ENCODE measurements around the gene PIGU.

The PIGU gene

DNA sequence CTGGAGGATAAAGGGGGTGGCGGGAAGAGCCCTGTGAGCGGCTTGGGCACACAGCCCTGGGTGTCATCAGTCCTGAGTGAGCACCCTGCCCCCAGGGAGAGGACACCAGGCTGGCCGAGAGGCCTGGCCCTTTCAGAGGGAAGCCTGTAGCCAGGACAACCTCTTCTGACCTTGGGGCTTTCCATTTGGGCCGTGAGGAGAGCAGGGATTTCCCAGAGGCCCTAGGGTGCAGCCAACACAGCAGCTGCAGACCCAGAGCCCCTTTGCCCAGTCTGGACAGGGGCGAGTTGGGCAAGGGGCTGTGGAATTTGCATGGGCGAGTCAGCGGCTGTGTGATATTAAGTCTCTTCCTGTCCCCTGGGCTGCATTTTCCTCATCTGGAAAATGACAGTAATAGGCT, 112.1 kb downstream of the PIGU start:
- no peak overlapping the region for H3K27ac ChIP-seq
- no peak for TF ChIP-seq ZFX (IDR thresholded peaks at IDR 0.05; ENCODE audit: borderline replicate concordance)
- TF ChIP-seq, protein P1, sequence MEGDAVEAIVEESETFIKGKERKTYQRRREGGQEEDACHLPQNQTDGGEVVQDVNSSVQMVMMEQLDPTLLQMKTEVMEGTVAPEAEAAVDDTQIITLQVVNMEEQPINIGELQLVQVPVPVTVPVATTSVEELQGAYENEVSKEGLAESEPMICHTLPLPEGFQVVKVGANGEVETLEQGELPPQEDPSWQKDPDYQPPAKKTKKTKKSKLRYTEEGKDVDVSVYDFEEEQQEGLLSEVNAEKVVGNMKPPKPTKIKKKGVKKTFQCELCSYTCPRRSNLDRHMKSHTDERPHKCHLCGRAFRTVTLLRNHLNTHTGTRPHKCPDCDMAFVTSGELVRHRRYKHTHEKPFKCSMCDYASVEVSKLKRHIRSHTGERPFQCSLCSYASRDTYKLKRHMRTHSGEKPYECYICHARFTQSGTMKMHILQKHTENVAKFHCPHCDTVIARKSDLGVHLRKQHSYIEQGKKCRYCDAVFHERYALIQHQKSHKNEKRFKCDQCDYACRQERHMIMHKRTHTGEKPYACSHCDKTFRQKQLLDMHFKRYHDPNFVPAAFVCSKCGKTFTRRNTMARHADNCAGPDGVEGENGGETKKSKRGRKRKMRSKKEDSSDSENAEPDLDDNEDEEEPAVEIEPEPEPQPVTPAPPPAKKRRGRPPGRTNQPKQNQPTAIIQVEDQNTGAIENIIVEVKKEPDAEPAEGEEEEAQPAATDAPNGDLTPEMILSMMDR (IDR thresholded peaks at IDR 0.05), result no peak

DNA sequence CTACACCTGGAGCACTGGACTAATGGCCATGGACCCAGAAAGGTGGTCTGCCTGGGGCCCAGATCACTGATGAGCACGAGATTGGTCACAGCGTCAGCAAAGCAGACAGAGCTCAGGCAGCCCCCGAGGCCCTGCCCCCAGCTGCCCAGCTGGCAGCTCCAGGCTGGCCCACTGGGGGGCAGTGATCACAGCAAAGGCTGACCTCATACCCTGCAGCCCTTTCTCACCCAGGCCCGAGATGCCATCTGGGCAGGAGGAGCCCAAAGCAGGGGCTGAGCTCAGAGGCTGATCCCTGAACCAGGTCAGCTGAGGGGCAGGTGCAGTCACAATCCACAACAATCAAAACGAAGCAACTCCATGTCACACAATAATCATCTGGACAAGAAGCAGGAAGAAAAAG, 114.3 kb downstream of the PIGU start:
- no peak for TF ChIP-seq ZFX (IDR thresholded peaks at IDR 0.05; ENCODE audit: borderline replicate concordance)
- TF ChIP-seq, protein P1 (IDR thresholded peaks at IDR 0.05), result peak; percentile 54
- H3K27ac ChIP-seq, result 0 out of 2 replicates have a peak overlapping the region, but pooled peaks have one; percentile 18

DNA sequence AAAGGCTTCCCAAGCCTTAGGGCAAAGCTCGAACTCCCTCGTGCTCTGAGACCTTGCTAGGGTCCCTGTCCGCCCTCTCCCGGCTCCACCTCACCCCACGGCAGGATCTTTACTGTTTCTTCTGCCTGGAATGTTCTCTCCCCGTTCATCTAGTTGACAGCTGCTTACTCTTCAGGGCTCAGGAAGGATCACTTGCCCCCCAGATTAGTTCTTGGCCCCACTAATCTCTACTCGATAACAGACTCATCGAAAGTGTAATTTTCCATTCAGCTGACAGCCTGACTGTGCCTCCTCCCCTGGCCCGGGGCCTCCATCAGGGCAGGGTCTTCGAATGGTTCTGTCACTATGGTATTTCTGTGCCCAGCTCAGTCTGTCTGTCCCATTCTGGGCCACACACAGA, 115.2 kb downstream of the PIGU start:
- H3K27ac ChIP-seq, result 0 out of 2 replicates have a peak overlapping the region, but pooled peaks have one; percentile 18
- TF ChIP-seq ZFX (IDR thresholded peaks at IDR 0.05; ENCODE audit: borderline replicate concordance), result no peak
- TF ChIP-seq, protein P1 (IDR thresholded peaks at IDR 0.05), result no peak

DNA sequence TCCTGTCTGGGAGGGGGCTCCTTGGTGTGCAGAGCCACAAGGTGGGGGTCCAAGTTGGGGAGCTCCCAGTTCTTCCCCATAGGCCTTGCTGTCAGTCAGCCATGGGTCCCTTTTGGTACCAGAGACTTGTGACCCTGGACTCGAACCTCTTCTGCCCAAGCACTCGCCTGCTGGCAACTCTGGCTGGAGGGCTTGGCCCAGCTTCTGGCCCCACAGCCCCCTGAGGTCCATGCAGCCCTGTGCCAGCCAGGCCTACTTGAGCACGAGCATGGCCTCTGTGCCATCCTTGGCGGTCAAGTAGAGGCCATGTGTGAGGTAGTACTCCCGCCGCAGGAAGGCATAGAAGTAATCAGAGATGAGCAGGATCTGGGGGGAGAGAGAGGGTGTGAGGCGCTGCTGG, 116.3 kb downstream of the PIGU start:
- TF ChIP-seq, protein P1 (IDR thresholded peaks at IDR 0.05), result no peak
- TF ChIP-seq ZFX (IDR thresholded peaks at IDR 0.05; ENCODE audit: borderline replicate concordance), result no peak
- no peak overlapping the region for H3K27ac ChIP-seq

DNA sequence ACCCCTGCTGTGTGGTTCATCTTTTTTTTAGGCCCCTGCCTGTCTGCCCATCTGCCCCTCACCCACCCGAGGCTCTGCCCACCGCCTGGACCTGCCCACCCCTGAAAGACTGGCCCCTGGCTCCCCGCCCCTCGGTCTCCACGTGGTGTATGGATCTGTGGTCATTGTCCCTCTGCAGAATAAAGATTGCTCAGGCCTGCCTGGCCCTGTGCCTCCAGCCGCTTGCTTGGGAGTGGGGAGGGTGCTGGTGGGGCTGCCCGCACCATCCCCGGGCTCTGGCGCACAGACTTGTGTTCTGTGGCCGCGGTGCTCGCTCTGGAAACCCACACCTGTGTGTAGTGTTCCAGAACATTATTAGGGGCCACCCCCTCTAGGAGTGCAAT, 116.8 kb downstream of the PIGU start:
- TF ChIP-seq, protein P1 (IDR thresholded peaks at IDR 0.05), result no peak
- TF ChIP-seq ZFX (IDR thresholded peaks at IDR 0.05; ENCODE audit: borderline replicate concordance), result no peak
- no peak overlapping the region for H3K27ac ChIP-seq

DNA sequence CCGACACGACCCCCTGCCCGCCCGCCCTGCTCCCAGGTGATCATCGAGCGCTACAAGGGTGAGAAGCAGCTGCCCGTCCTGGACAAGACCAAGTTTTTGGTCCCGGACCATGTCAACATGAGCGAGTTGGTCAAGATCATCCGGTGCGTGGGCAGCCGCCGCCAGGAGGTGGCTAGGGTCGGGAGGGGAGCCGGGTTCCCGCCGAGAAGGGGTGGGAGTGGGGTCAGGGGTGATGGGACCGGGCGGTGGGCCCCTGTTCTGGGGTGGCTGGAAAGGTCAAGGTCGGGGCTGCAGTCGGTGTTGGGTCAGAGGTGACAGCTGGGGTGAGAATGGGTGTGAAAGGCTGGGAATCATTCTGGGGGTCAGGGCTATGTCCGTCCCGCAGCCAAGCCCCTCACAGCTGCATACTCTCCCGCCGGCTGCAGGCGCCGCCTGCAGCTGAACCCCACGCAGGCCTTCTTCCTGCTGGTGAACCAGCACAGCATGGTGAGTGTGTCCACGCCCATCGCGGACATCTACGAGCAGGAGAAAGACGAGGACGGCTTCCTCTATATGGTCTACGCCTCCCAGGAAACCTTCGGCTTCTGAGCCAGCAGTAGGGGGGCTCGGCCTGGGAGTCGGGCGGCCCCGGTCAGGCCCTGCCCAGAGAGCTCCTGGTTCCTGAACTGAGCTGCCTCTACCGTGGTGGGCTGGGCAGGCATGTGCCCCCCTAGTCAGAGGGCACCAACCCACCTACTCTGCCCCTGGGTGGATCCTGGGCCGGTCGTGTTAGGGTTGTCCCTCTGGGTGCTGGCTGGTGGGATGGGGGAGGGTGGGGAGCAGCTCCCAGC, 117.4 kb downstream of the PIGU start:
- no peak for TF ChIP-seq ZFX (IDR thresholded peaks at IDR 0.05; ENCODE audit: borderline replicate concordance)
- TF ChIP-seq, protein P1 (IDR thresholded peaks at IDR 0.05), result no peak
- H3K27ac ChIP-seq, result peak overlapping the region; percentile 68
